GM12892 (cell line): ENCODE measurements around the gene GZMB.
"Not testable (repeated sequence)": the region's sequence is repeated elsewhere in the genome, so short reads cannot be mapped to it uniquely, and the experiment has no call there.

Source experiments
- DNase-seq: peaks from one replicate; pipeline ENCODE4 v3.0.0; 2011; ENCODE audit not compliant: insufficient read length
- FAIRE-seq: peaks from 2 replicates; lab custom pipeline; 2011; peaks lifted over from hg19 to GRCh38; lab: Jason Lieb, UNC
- POLR2A ChIP-seq: IDR thresholded peaks from 2 replicates; pipeline ENCODE4 v1.6.1; 2011; ENCODE audit warnings: low read depth, low read length, control low read depth
- POLR2AphosphoS5 ChIP-seq: IDR thresholded peaks from 2 replicates; pipeline ENCODE4 v1.6.1; 2011; ENCODE audit warnings: low read depth, low read length, control low read depth
- TAF1 ChIP-seq: IDR thresholded peaks from 2 replicates; pipeline ENCODE4 v1.6.1; 2011; ENCODE audit warnings: low read depth, mild to moderate bottlenecking, control low read depth, low read length, borderline replicate concordance

GZMB gene

DNA sequence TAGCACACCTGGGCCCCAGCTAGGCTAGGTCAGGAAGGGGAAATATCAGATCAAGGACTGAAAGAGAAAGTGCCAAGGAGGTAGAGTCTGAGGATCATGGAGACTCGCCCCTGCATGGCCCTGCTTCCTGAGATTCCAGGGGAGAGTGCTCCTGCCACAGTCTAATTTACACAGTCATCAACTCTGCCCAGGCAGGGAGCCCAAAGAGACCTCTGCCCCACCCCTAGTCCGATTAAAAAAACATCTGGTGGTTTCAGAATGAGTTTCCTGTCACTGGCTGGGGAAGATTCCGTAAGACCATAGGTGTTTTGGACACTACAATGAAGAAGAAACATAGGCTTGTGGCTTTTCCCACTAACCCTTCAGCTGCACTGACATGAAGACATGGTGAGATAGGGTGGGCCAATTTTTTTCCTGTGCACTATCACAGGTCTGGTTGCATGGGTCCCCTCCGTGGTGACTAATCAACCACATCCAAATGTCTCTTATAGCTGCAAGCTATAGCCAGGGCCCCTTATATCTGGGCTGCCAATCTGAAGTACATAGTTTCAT is 31.5 kb upstream of the GZMB start:
- no peak for DNase-seq
- FAIRE-seq, result peak; percentile 91
- no peak for TF ChIP-seq POLR2AphosphoS5
- TF ChIP-seq TAF1, result no peak
- no peak for TF ChIP-seq POLR2A

DNA sequence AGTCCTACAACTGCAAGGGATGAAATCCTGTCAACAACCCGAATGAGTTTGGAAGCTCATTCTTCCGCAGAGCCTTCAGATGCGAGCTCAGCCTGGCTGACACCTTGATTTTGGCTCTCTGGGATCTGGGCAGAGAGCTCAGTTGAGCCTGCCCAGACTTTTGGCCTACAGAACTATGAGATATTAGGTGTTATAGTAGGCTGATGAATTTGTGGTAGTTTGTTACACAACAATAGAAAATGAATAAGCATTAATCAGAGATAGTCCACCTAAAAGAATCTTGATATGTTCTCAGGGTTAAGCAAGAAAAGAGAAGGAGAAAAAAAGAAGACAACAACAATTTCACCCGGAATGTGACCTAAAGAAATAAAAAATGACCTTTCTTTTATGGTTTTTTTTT is 30.4 kb upstream of the GZMB start:
- FAIRE-seq, result no peak
- DNase-seq, result no peak
- TF ChIP-seq POLR2A (no peak), POLR2AphosphoS5 (no peak), TAF1 (no peak)

DNA sequence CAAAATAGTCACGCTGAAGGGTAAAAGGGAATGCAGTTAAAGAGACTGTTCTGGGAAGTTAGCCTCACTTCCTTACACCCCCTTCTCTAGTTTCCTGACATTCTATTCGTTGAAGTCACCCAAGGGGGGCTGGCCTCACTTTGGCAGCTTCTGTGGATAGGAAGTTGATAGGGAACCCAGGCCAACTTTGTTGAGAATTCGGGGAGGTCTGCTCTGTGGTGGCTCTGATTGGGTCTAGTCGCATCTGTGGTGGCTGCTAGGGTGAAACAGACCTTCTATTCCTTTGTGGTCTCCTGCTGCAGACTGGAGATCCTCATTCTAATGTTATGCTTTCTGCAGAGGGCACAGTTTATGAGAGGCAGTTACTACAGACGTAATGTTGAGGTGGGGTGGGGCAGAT is 28.8 kb upstream of the GZMB start:
- DNase-seq, result no peak
- no peak for FAIRE-seq

DNA sequence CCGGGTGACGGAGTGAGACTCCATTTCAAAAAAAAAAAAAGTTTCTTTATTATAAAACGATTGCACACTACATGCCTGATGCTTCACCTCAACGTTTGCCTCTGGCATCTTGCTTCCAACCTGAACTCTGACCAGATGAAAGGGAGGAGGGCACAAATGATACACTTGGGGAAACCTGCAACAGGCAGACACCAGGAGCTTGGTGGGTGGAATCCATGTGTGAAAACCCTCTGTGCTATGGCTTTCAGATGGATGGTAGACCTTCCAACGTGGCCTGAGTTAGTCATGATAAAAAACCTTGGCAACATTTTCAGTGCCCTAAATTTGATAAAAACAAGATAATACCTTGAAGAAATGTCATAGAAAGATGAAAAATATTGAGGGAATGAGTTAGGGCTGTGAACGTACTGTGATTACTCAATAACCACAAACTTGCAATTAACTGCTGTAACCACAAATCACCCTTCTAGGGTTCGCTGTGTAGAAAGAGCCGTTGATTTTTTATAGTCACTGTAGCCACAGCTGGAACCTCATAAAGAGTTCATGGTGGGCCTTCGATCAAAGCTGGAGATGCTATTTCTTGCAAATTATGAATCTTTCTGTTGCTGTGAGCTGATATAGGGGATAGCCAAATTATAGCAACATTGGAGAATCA is 26.1 kb upstream of the GZMB start:
- no peak for DNase-seq
- FAIRE-seq, result no peak
- TF ChIP-seq POLR2A (no peak), POLR2AphosphoS5 (no peak), TAF1 (no peak)

More for the DNA sequence above, 28.8 kb upstream of the GZMB start:
- no peak for TF ChIP-seq TAF1

DNA sequence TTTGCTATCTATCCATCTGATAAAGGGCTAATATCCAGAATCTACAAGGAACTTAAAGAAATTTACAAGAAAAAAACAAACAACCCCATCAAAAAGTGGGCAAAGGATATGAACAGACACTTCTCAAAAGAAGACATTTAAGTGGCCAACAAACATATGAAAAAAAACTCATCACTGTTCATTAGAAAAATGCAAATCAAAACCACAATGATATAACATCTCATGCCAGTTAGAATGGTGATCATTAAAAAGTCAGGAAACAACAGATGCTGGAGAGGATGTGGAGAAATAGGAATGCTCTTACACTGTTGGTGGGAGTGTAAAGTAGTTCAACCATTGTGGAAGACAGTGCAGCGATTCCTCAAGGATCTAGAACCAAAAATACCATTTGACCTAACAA is 14.4 kb upstream of the GZMB start:
- FAIRE-seq, DNase-seq: not testable (repeated sequence)

GRCh38 chr14:24639905-24640304 is 5.9 kb upstream of the GZMB start:
- TF ChIP-seq TAF1 (no peak), POLR2AphosphoS5 (no peak), POLR2A (no peak)
- no peak for FAIRE-seq
- no peak for DNase-seq

DNA sequence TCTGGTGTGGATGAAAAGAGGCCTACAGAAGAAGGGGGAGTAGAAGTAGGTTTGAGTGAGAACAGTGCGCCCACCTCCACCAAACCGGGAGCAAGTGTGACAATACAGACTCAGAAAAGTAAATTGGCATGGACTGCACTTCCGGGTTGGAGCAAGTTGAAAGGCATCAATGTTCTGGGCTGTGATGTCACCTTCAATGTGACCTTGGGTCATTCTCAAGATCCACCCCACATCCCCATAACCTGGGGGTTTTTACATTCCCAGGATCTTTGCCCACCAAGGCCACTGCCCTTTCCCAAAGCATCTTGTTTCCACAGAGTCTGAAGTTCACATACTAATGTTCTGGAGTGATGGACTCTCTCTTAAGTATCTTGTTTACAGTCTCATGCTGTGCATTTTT is 5.3 kb upstream of the GZMB start:
- no peak for FAIRE-seq
- TF ChIP-seq TAF1 (no peak), POLR2A (no peak), POLR2AphosphoS5 (no peak)
- DNase-seq, result no peak

GRCh38 chr14:24633353-24633752 is 637 bp downstream of the GZMB start:
- FAIRE-seq (no peak), DNase-seq (no peak)
- TF ChIP-seq TAF1 (no peak), POLR2AphosphoS5 (no peak), POLR2A (no peak)

GRCh38 chr14:24632761-24633160 is 1.2 kb downstream of the GZMB start:
- DNase-seq, result no peak
- TF ChIP-seq TAF1, result no peak
- no peak for TF ChIP-seq POLR2AphosphoS5
- no peak for TF ChIP-seq POLR2A
- no peak for FAIRE-seq

DNA sequence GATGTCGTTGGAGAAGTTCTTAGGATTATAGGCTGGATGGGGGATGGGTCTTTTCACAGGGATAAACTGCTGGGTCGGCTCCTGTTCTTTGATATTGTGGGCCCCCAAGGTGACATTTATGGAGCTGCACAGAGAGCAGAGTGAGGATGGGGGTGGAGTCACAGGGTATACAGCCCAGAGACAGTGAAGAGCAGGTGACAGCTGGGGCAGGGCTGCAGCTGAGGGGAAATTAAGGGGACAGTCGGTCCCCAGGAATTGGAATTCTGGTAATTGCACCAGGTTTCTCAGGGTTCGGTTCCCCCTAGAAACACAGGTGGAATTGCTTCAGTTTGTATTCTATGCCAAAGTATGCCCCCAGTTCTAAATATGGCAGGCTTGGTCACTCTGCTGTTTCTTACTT is 1.7 kb downstream of the GZMB start:
- TF ChIP-seq POLR2AphosphoS5 (no peak), POLR2A (no peak), TAF1 (no peak)
- FAIRE-seq, result no peak
- no peak for DNase-seq

DNA sequence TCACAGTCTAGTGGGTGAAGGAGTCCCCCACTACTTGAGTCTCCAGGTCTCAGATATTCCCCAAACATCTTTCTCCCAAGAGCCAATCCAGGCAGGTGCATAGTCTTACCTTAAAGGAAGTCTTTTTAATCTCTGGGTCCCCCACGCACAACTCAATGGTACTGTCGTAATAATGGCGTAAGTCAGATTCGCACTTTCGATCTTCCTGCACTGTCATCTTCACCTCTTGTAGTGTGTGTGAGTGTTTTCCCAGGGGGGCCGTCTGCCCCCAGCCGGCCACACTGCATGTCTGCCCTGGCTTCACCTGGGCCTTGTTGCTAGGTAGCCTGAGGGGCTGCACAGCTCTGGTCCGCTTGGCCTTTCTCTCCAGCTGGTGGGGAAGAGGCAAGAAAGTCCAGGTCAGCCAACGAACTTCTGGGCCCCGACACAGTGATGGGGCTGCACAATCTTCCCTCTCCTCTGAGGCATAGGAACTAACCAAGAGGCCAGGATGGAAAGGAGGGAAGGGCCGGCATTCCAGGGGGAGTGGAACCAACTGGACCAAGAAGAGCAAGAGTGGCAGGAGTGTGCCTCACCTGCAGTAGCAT is 2.1 kb downstream of the GZMB start:
- FAIRE-seq (no peak), DNase-seq (no peak)
- TF ChIP-seq POLR2AphosphoS5, result no peak
- no peak for TF ChIP-seq POLR2A
- no peak for TF ChIP-seq TAF1

DNA sequence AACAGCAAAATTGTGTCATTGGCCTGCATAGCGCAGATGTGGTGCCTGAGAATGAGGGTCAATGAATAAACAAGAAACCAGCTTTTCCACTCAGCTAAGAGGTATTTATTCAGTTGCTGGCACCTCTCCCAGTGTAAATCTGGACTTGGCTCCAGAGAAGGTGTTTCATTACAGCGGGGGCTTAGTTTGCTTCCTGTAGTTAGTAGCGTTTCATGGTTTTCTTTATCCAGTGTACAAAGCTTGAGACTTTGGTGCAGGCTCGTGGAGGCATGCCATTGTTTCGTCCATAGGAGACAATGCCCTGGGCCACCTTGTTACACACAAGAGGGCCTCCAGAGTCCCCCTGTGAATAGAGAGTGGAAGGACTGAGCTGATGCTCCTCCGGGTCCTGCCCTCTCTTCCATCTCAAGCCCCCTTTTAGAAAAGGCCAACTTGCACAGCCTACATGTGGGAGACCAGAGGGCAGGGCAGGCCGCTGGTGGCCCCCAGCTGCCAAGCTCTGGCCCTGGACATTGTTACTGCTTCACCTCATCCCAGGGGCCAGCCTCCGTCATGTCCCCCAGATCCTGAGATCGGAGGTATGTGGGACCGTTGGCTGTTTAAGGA is 3.0 kb downstream of the GZMB start:
- FAIRE-seq (no peak), DNase-seq (no peak)
- TF ChIP-seq TAF1, result no peak
- no peak for TF ChIP-seq POLR2A
- TF ChIP-seq POLR2AphosphoS5, result no peak

DNA sequence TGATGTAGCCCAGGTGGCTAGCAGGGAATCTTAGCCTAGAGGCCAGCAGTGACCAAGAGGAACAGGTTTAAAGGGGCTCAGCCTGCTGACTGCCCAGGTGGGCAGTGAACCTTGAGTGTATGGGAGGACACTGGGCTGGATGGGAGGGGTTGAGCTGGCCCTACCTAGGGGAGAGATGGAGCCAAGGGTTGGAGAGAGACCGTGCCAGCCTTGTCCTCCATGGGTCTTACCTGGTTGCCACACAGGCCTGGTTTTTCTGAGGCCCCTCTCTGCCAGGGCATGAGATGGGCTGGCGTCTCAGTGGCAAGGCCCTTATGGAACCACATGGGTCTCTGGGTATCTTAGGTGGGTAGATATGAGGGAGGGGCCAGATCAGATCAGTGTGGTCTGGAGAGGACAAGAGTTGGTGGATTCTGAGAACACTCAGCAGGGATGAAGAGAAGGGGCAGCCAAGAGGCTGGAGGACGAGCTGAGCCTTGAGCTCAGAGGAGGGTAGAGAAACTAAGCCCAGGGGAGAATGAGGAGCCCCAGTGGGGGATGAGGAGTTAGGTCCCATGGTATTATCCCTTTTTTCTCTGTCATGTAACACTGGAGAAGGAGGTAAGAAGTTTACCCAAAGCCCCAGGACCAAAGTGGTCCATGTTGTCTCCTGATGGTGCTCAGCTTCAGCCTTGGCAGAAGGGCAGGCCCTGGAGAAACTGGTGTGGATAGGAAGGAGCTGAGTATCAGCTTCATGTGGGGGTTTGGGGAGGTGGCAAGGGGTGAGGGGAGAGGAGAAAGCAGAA is 3.7 kb downstream of the GZMB start:
- TF ChIP-seq TAF1 (no peak), POLR2A (no peak), POLR2AphosphoS5 (no peak)
- DNase-seq (no peak), FAIRE-seq (no peak)

GRCh38 chr14:24629521-24629920 is 4.5 kb downstream of the GZMB start:
- DNase-seq, result no peak
- TF ChIP-seq TAF1 (no peak), POLR2A (no peak), POLR2AphosphoS5 (no peak)
- no peak for FAIRE-seq
